ENCODE measurements around the gene DSG1. TPM values are rescaled to one million over a fixed set of nuclear protein-coding genes. Genes with fewer than 3 reads are reported as not detected.

The DSG1 gene
- polyA plus RNA-seq, 1 experiment, result not detected

GRCh38 chr18:31380912-31381311 lies 63.0 kb downstream of the DSG1 start:
- Histone ChIP-seq H3K9me3 (ENCODE audit: control insufficient read depth, insufficient read depth, low read length) (no peaks in the 10 kb centered on the region; the same call in 1 of the 2 replicates), H3K27ac (ENCODE audit: low read depth, low read length) (no peak overlapping the region), H3K4me3 (ENCODE audit: low read depth, low read length) (no peak overlapping the region), H3K27me3 (ENCODE audit: control insufficient read depth, insufficient read depth, low read length) (no peaks in the 10 kb centered on the region)
- no peak for TF ChIP-seq CTCF (IDR thresholded peaks at IDR 0.05; ENCODE audit: low read depth, low read length)
- ChIA-PET CTCF (no interaction called here), POLR2A (no interaction called here)
- DNase-seq (ENCODE audit: low read depth, low spot score), result no peak

- no peak overlapping the region for H3K4me3 ChIP-seq (ENCODE audit: low read depth, low read length)
- CTCF ChIA-PET, result no interaction called here
These were observed 64.1 kb downstream of the DSG1 start for GRCh38 chr18:31382107-31382506.

GRCh38 chr18:31386741-31387140 lies 68.8 kb downstream of the DSG1 start:
- no peak for TF ChIP-seq CTCF (IDR thresholded peaks at IDR 0.05; ENCODE audit: low read depth, low read length)
- CTCF ChIA-PET, result no interaction called here
- POLR2A ChIA-PET, result no interaction called here
- Histone ChIP-seq H3K9me3 (ENCODE audit: control insufficient read depth, insufficient read depth, low read length) (peaks cover 3% of the 10 kb centered on the region; the same call in 1 of the 2 replicates), H3K4me3 (ENCODE audit: low read depth, low read length) (no peak overlapping the region), H3K27ac (ENCODE audit: low read depth, low read length) (no peak overlapping the region), H3K27me3 (ENCODE audit: control insufficient read depth, insufficient read depth, low read length) (no peaks in the 10 kb centered on the region)
- no peak for DNase-seq (ENCODE audit: low read depth, low spot score)

More at GRCh38 chr18:31382107-31382506, 64.1 kb downstream of the DSG1 start:
- no peak for TF ChIP-seq CTCF (IDR thresholded peaks at IDR 0.05; ENCODE audit: low read depth, low read length)
- Histone ChIP-seq H3K9me3 (ENCODE audit: control insufficient read depth, insufficient read depth, low read length) (no peaks in the 10 kb centered on the region; the same call in 1 of the 2 replicates), H3K27ac (ENCODE audit: low read depth, low read length) (no peak overlapping the region), H3K27me3 (ENCODE audit: control insufficient read depth, insufficient read depth, low read length) (no peaks in the 10 kb centered on the region)
- DNase-seq (ENCODE audit: low read depth, low spot score), result no peak
- POLR2A ChIA-PET, result no interaction called here

- H3K4me3 ChIP-seq (ENCODE audit: low read depth, low read length), result no peak overlapping the region
- H3K27me3 ChIP-seq (ENCODE audit: control insufficient read depth, insufficient read depth, low read length), result no peaks in the 10 kb centered on the region
- no peak overlapping the region for H3K27ac ChIP-seq (ENCODE audit: low read depth, low read length)
- POLR2A ChIA-PET, result no interaction called here
- TF ChIP-seq CTCF (IDR thresholded peaks at IDR 0.05; ENCODE audit: low read depth, low read length), result no peak
- H3K9me3 ChIP-seq (ENCODE audit: control insufficient read depth, insufficient read depth, low read length), result peaks cover 13% of the 10 kb centered on the region
- no peak for DNase-seq (ENCODE audit: low read depth, low spot score)
- CTCF ChIA-PET, result no interaction called here
These were observed 75.3 kb downstream of the DSG1 start for GRCh38 chr18:31393286-31393685.

GRCh38 chr18:31396796-31397612 lies 79.0 kb downstream of the DSG1 start:
- no peak for TF ChIP-seq CTCF (IDR thresholded peaks at IDR 0.05; ENCODE audit: low read depth, low read length)
- Histone ChIP-seq H3K9me3 (ENCODE audit: control insufficient read depth, insufficient read depth, low read length) (peaks cover 10% of the 10 kb centered on the region), H3K4me3 (ENCODE audit: low read depth, low read length) (no peak overlapping the region), H3K27ac (ENCODE audit: low read depth, low read length) (no peak overlapping the region), H3K27me3 (ENCODE audit: control insufficient read depth, insufficient read depth, low read length) (no peaks in the 10 kb centered on the region)
- ChIA-PET POLR2A (no interaction called here), CTCF (no interaction called here)
- no peak for DNase-seq (ENCODE audit: low read depth, low spot score)

All from AG04450 (cell line).